ENCODE results near the gene TBC1D14.

The TBC1D14 gene

GRCh38 chr4:6875431-6875831, 34.2 kb upstream of the TBC1D14 start (continued):
- TF ChIP-seq ZFP30 (CRISPR knock-in tag; IDR thresholded peaks at IDR 0.05) (no peak), RARB (CRISPR knock-in tag; IDR thresholded peaks at IDR 0.05) (no peak)

GRCh38 chr4:6876440-6876839, 33.2 kb upstream of the TBC1D14 start:
- no peak for ATAC-seq
- no peak for TF ChIP-seq ZC3H10 (CRISPR knock-in tag; IDR thresholded peaks at IDR 0.05)
- TF ChIP-seq PATZ1 (CRISPR knock-in tag; IDR thresholded peaks at IDR 0.05; ENCODE audit: borderline replicate concordance) = no peak
- no peak for TF ChIP-seq PPARA (CRISPR knock-in tag; IDR thresholded peaks at IDR 0.05; ENCODE audit: borderline replicate concordance)
- no peak for TF ChIP-seq ZNF70 (CRISPR knock-in tag; IDR thresholded peaks at IDR 0.05)
- no peak for TF ChIP-seq BACH2 (CRISPR knock-in tag; IDR thresholded peaks at IDR 0.05; ENCODE audit: borderline replicate concordance)
- no peak for TF ChIP-seq ARNTL (CRISPR knock-in tag; IDR thresholded peaks at IDR 0.05; ENCODE audit: borderline replicate concordance, low read depth)
- no peak for TF ChIP-seq ZNF8 (CRISPR knock-in tag; IDR thresholded peaks at IDR 0.05)
- TF ChIP-seq TCF4 (CRISPR knock-in tag; IDR thresholded peaks at IDR 0.05; ENCODE audit: borderline replicate concordance) = no peak

- no peak for ATAC-seq
These were observed 32.6 kb upstream of the TBC1D14 start for GRCh38 chr4:6877067-6877466.

GRCh38 chr4:6878451-6879059, 31.1 kb upstream of the TBC1D14 start:
- TF ChIP-seq CSDC2 (CRISPR knock-in tag; IDR thresholded peaks at IDR 0.05) = no peak
- TF ChIP-seq PATZ1 (CRISPR knock-in tag; IDR thresholded peaks at IDR 0.05; ENCODE audit: borderline replicate concordance) = no peak
- no peak for TF ChIP-seq ZNF565 (CRISPR knock-in tag; conservative IDR thresholded peaks at IDR 0.05; ENCODE audit: low read depth)
- no peak for TF ChIP-seq SNAI2 (CRISPR knock-in tag; IDR thresholded peaks at IDR 0.05)
- TF ChIP-seq OSR1 (CRISPR knock-in tag; IDR thresholded peaks at IDR 0.05) = no peak
- TF ChIP-seq POU6F1 (CRISPR knock-in tag; IDR thresholded peaks at IDR 0.05; ENCODE audit: borderline replicate concordance, low read depth) = no peak
- no peak for TF ChIP-seq ZNF70 (CRISPR knock-in tag; IDR thresholded peaks at IDR 0.05)
- TF ChIP-seq ESRRG (CRISPR knock-in tag; IDR thresholded peaks at IDR 0.05) = no peak
- TF ChIP-seq RARB (CRISPR knock-in tag; IDR thresholded peaks at IDR 0.05) = no peak
- no peak for ATAC-seq

More at GRCh38 chr4:6877067-6877466, 32.6 kb upstream of the TBC1D14 start:
- TF ChIP-seq ZNF70 (CRISPR knock-in tag; IDR thresholded peaks at IDR 0.05) (no peak), CSRNP3 (CRISPR knock-in tag; IDR thresholded peaks at IDR 0.05) (no peak), ESRRG (CRISPR knock-in tag; IDR thresholded peaks at IDR 0.05) (no peak)

GRCh38 chr4:6880691-6881090, 28.9 kb upstream of the TBC1D14 start:
- no peak for ATAC-seq
- no peak for TF ChIP-seq TOX (CRISPR knock-in tag; IDR thresholded peaks at IDR 0.05; ENCODE audit: borderline replicate concordance)
- TF ChIP-seq ISL1 (CRISPR knock-in tag; IDR thresholded peaks at IDR 0.05) = no peak
- no peak for TF ChIP-seq ESRRG (CRISPR knock-in tag; IDR thresholded peaks at IDR 0.05)
- TF ChIP-seq CSDC2 (CRISPR knock-in tag; IDR thresholded peaks at IDR 0.05) = no peak
- no peak for TF ChIP-seq ZFP30 (CRISPR knock-in tag; IDR thresholded peaks at IDR 0.05)
- TF ChIP-seq CREB5 (CRISPR knock-in tag; IDR thresholded peaks at IDR 0.05; ENCODE audit: low read depth) = no peak
- TF ChIP-seq ZNF565 (CRISPR knock-in tag; conservative IDR thresholded peaks at IDR 0.05; ENCODE audit: low read depth) = no peak
